Testis (tissue), 2 donors: ENCODE results near the gene KCNA5.

Experiments used
- POLR2A ChIP-seq: fragments of 450-650 bp; IDR thresholded peaks from one replicate; pipeline ENCODE4 v1.6.1; 2017; ENCODE audit warnings: antibody characterized with exemption, mild to moderate bottlenecking, moderate library complexity
- TF ChIP-seq, protein P1 (sequence below), 3 experiments: fragments of 450-650 bp in 2 of 3; fragments of 200-600 bp in 1 of 3; sonication (generic) in 1 of 3; IDR thresholded peaks; one replicate each; pipeline ENCODE4 v1.5.1; 2016 to 2019; ENCODE audit warnings: antibody characterized with exemption in 3 of 3, mild to moderate bottlenecking in 2 of 3, moderate library complexity in 1 of 3

- no peak for TF ChIP-seq POLR2A
- TF ChIP-seq, protein P1, sequence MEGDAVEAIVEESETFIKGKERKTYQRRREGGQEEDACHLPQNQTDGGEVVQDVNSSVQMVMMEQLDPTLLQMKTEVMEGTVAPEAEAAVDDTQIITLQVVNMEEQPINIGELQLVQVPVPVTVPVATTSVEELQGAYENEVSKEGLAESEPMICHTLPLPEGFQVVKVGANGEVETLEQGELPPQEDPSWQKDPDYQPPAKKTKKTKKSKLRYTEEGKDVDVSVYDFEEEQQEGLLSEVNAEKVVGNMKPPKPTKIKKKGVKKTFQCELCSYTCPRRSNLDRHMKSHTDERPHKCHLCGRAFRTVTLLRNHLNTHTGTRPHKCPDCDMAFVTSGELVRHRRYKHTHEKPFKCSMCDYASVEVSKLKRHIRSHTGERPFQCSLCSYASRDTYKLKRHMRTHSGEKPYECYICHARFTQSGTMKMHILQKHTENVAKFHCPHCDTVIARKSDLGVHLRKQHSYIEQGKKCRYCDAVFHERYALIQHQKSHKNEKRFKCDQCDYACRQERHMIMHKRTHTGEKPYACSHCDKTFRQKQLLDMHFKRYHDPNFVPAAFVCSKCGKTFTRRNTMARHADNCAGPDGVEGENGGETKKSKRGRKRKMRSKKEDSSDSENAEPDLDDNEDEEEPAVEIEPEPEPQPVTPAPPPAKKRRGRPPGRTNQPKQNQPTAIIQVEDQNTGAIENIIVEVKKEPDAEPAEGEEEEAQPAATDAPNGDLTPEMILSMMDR (IDR thresholded peaks at IDR 0.05) = no peak
Observed at GRCh38 chr12:5073853-5074252, 30.2 kb downstream of the KCNA5 start.
